Astrocyte (in vitro differentiated cells and primary cell): ENCODE results near the gene ZNF333. TPM values are rescaled to one million over a fixed set of nuclear protein-coding genes. Genes with fewer than 3 reads are reported as not detected.

Source experiments
- DNase-seq: peaks from one replicate; pipeline ENCODE4 v3.0.0-alpha.2; 2010; ENCODE audit warnings: low read depth
- FAIRE-seq: peaks from 2 replicates; lab custom pipeline; 2011; peaks lifted over from hg19 to GRCh38; lab: Jason Lieb, UNC
- H2AFZ ChIP-seq: 2 replicates; pipeline ENCODE4 v1.6.0; 2012; ENCODE audit warnings: low read depth, low read length, inconsistent platforms
- H3K27ac ChIP-seq: 2 replicates; pipeline ENCODE4 v1.5.1; 2011; ENCODE audit warnings: low read depth, low read length, inconsistent platforms
- H3K27me3 ChIP-seq: 2 replicates; pipeline ENCODE4 v1.6.0; 2011; ENCODE audit warnings: low read length, inconsistent platforms; ENCODE audit not compliant: insufficient read depth
- H3K36me3 ChIP-seq: 2 replicates; pipeline ENCODE4 v1.5.1; 2011; ENCODE audit warnings: low read length, inconsistent platforms; ENCODE audit not compliant: insufficient read depth
- H3K4me1 ChIP-seq: 2 replicates; pipeline ENCODE4 v1.5.1; 2011; ENCODE audit warnings: low read length, inconsistent platforms; ENCODE audit not compliant: insufficient read depth
- H3K4me2 ChIP-seq: 2 replicates; pipeline ENCODE4 v1.6.0; 2012; ENCODE audit warnings: low read length, inconsistent platforms
- H3K4me3 ChIP-seq: 2 replicates; pipeline ENCODE4 v1.5.1; 2011; ENCODE audit warnings: low read depth, mild to moderate bottlenecking, low read length, inconsistent platforms; ENCODE audit not compliant: insufficient read depth
- H3K79me2 ChIP-seq: 2 replicates; pipeline ENCODE4 v1.6.0; 2012; ENCODE audit warnings: mild to moderate bottlenecking, low read length, inconsistent platforms; ENCODE audit not compliant: insufficient read depth
- H3K9ac ChIP-seq: 2 replicates; pipeline ENCODE4 v1.6.0; 2012; ENCODE audit warnings: mild to moderate bottlenecking, low read length, inconsistent platforms
- H3K9me3 ChIP-seq: 2 replicates; pipeline ENCODE4 v1.5.1; 2012; ENCODE audit warnings: low read depth, mild to moderate bottlenecking, low read length, inconsistent platforms; ENCODE audit not compliant: insufficient read depth
- H4K20me1 ChIP-seq: 2 replicates; pipeline ENCODE4 v1.6.0; 2012; ENCODE audit warnings: low read length, inconsistent platforms; ENCODE audit not compliant: insufficient read depth
- H3K27ac Mint-ChIP-seq: one replicate; pipeline ENCODE4 v1.8.0; 2021; ENCODE audit warnings: mild to moderate bottlenecking, mixed read lengths; ENCODE audit not compliant: unreplicated experiment
- H3K27me3 Mint-ChIP-seq: one replicate; pipeline ENCODE4 v1.8.0; 2021; ENCODE audit warnings: low read depth, mixed read lengths; ENCODE audit not compliant: unreplicated experiment
- H3K36me3 Mint-ChIP-seq: one replicate; pipeline ENCODE4 v1.8.0; 2021; ENCODE audit warnings: low read depth, mixed read lengths; ENCODE audit not compliant: unreplicated experiment
- H3K4me1 Mint-ChIP-seq: one replicate; pipeline ENCODE4 v1.8.0; 2021; ENCODE audit warnings: low read depth, mixed read lengths; ENCODE audit not compliant: unreplicated experiment
- H3K4me3 Mint-ChIP-seq: one replicate; pipeline ENCODE4 v1.8.0; 2021; ENCODE audit warnings: mild to moderate bottlenecking, moderate library complexity, mixed read lengths; ENCODE audit not compliant: unreplicated experiment
- H3K9me3 Mint-ChIP-seq: one replicate; pipeline ENCODE4 v1.8.0; 2021; ENCODE audit warnings: mild to moderate bottlenecking, mixed read lengths; ENCODE audit not compliant: unreplicated experiment
- CTCF ChIP-seq: IDR thresholded peaks from 2 replicates; pipeline ENCODE4 v1.5.1; 2011; ENCODE audit warnings: low read depth, mild to moderate bottlenecking, inconsistent platforms, low read length, moderate library complexity; ENCODE audit not compliant: insufficient read depth
- EZH2 ChIP-seq: IDR thresholded peaks from 2 replicates; pipeline ENCODE4 v1.6.1; 2012; ENCODE audit warnings: mild to moderate bottlenecking, low read length, inconsistent platforms; ENCODE audit not compliant: insufficient read depth
- total RNA-seq: library from RNA; stranded (reverse); gene quantifications from 2 replicates; pipeline ENCODE4 v1.2.1, GENCODE V29; 2021

Gene ZNF333
- total RNA-seq, 1 donor from 2014 or later = 10.4 TPM

DNA sequence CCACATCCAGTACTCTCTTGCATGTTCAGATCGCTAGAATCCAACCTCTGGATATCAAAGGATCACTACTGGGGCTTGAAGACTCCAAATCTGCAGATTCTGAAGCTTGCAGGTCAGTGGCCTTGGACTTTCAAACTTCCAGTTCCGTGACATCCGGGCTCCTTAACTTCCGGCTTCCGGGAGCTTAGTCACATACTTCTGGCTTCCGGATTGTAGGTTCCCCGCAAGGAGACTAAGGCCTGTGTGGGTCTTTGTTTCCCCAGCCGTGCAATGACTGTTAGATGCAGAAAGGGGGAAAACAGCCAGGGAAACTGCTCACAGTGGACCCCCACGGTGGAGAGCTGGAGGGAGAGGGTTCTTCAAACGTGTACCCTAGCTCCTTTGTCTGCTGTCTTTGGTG is 41.4 kb downstream of the ZNF333 start:
- no peak for TF ChIP-seq CTCF
- no peak for TF ChIP-seq EZH2
- Mint-ChIP-seq H3K4me1 (no peaks in the 10 kb centered on the region), H3K27ac (no peak overlapping the region), H3K27me3 (no peaks in the 10 kb centered on the region), H3K4me3 (no peak overlapping the region), H3K36me3 (no peaks in the 10 kb centered on the region), H3K9me3 (peaks cover 26% of the 10 kb centered on the region)
- Histone ChIP-seq H2AFZ (no peak overlapping the region), H3K36me3 (no peaks in the 10 kb centered on the region), H3K4me2 (no peak overlapping the region), H3K9me3 (peaks cover 3% of the 10 kb centered on the region), H3K27me3 (no peaks in the 10 kb centered on the region), H3K79me2 (no peaks in the 10 kb centered on the region), H3K27ac (no peak overlapping the region), H3K4me1 (no peaks in the 10 kb centered on the region), H4K20me1 (no peaks in the 10 kb centered on the region), H3K4me3 (no peak overlapping the region), H3K9ac (no peak overlapping the region)
- FAIRE-seq (no peak), DNase-seq (no peak)

- no peak for FAIRE-seq
- H2AFZ ChIP-seq = no peak overlapping the region
- no peak overlapping the region for H3K4me2 ChIP-seq
- peaks cover 3% of the 10 kb centered on the region for H3K9me3 ChIP-seq
- no peaks in the 10 kb centered on the region for H3K79me2 ChIP-seq
- no peak overlapping the region for H3K4me3 ChIP-seq
- no peaks in the 10 kb centered on the region for H3K4me1 ChIP-seq
- DNase-seq = no peak
- Mint-ChIP-seq H3K27me3 (no peaks in the 10 kb centered on the region), H3K9me3 (peaks cover 21% of the 10 kb centered on the region), H3K4me1 (no peaks in the 10 kb centered on the region), H3K27ac (no peak overlapping the region), H3K36me3 (no peaks in the 10 kb centered on the region), H3K4me3 (no peak overlapping the region)
- H3K27ac ChIP-seq = no peak overlapping the region
- no peak overlapping the region for H3K9ac ChIP-seq
- no peaks in the 10 kb centered on the region for H4K20me1 ChIP-seq
- H3K27me3 ChIP-seq = no peaks in the 10 kb centered on the region
- no peak for TF ChIP-seq EZH2
- no peak for TF ChIP-seq CTCF
- H3K36me3 ChIP-seq = no peaks in the 10 kb centered on the region
Observed at GRCh38 chr19:14732510-14732909, 42.7 kb downstream of the ZNF333 start.

DNA sequence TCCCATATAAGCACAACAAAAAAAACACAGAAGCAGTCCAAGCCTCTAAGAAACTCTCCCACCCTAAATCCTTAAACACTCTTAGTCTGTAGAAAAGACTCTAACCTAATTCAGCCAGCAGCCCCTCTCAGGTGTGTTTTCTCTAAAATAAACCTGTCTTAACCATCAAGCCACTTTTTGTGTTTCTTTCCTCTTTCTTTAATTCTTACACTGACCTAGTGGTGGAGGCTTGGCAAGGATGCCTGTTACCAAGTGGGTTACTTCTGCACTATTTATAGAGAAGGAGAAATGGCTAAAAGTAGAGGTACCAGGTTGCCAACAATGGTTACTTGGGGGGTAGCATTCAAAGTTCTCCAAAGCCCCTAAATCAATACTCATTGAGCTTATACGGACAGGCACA is 43.7 kb downstream of the ZNF333 start:
- Histone ChIP-seq H3K79me2 (no peaks in the 10 kb centered on the region), H3K27ac (no peak overlapping the region), H3K4me3 (no peak overlapping the region), H3K9ac (no peak overlapping the region), H2AFZ (no peak overlapping the region), H3K27me3 (no peaks in the 10 kb centered on the region), H3K4me2 (no peak overlapping the region), H3K36me3 (no peaks in the 10 kb centered on the region), H3K4me1 (no peaks in the 10 kb centered on the region), H3K9me3 (peaks cover under 1% of the 10 kb centered on the region), H4K20me1 (no peaks in the 10 kb centered on the region)
- Mint-ChIP-seq H3K27ac (no peak overlapping the region), H3K4me1 (no peaks in the 10 kb centered on the region), H3K36me3 (no peaks in the 10 kb centered on the region), H3K9me3 (peaks cover 16% of the 10 kb centered on the region), H3K4me3 (no peak overlapping the region), H3K27me3 (no peaks in the 10 kb centered on the region)
- FAIRE-seq = no peak
- DNase-seq = no peak
- TF ChIP-seq CTCF (no peak), EZH2 (no peak)
